ENCODE measurements around the gene VRK1.

GRCh38 chr14:96889091-96889490, 91.9 kb downstream of the VRK1 start:
- no peak for TF ChIP-seq CTCF (IDR thresholded peaks at IDR 0.05)
- no peak for TF ChIP-seq SIN3A (IDR thresholded peaks at IDR 0.05; ENCODE audit: borderline replicate concordance, insufficient read depth, low read depth, low read length)

Data from Panc1 (cell line).